ENCODE results near the gene C16orf86.

- TF ChIP-seq REST (IDR thresholded peaks at IDR 0.05; ENCODE audit: low read depth) (no peak), POLR2A (IDR thresholded peaks at IDR 0.05; ENCODE audit: borderline replicate concordance, extremely low read depth, insufficient read depth, insufficient read length) (no peak), POLR2AphosphoS5 (IDR thresholded peaks at IDR 0.05; ENCODE audit: low read depth, low read length) (no peak), YY1 (IDR thresholded peaks at IDR 0.05; ENCODE audit: extremely low read depth, insufficient replicate concordance, low read depth, low read length) (no peak), RAD21 (IDR thresholded peaks at IDR 0.05; ENCODE audit: low read depth) (no peak), CTCF (IDR thresholded peaks at IDR 0.05 in 2 of 3, conservative IDR thresholded peaks at IDR 0.05 in 1 of 3; ENCODE audit: borderline replicate concordance in 1 of 3, insufficient read depth in 1 of 3, low read depth in 2 of 3, low read length in 2 of 3) (peak in 2 of 3 experiments; percentile 34 to 48; a peak in 4 of 6 replicates)
Observed at GRCh38 chr16:67653128-67653788, 13.4 kb upstream of the C16orf86 start.

Data from HCT116 (cell line).